Measurements from ENCODE around the gene PHYHD1. TPM values are rescaled to one million over a fixed set of nuclear protein-coding genes. Genes with fewer than 3 reads are reported as not detected.

Gene PHYHD1
- total RNA-seq, 1 experiment from 2014 or later, result 1.6 TPM

- H3K9me3 ChIP-seq (ENCODE audit: low read length), result no peaks in the 10 kb centered on the region
- CTCF ChIA-PET, result no interaction called here
- intact Hi-C loops (cut with micrococcal nuclease), result no loop called here
- no peak for ATAC-seq
- peaks cover 10% of the 10 kb centered on the region for H3K4me1 ChIP-seq (ENCODE audit: insufficient read depth, low read length)
- BruUV-seq (replicated peaks), result no TSS peak
- H2AFZ ChIP-seq (ENCODE audit: low read length), result no peak overlapping the region
- no peaks in the 10 kb centered on the region for H4K20me1 ChIP-seq (ENCODE audit: low read length)
- H3K4me3 ChIP-seq (ENCODE audit: low read length), result no peak overlapping the region
- no peaks in the 10 kb centered on the region for H3F3A ChIP-seq (ENCODE audit: low read length, unreplicated experiment)
- H3K27ac ChIP-seq (ENCODE audit: low read length), result no peak overlapping the region
- H3K27me3 ChIP-seq (ENCODE audit: low read length), result no peaks in the 10 kb centered on the region
- TF ChIP-seq EZH2 (IDR thresholded peaks at IDR 0.05; ENCODE audit: low read length, unreplicated experiment) (no peak), EZH2phosphoT487 (IDR thresholded peaks at IDR 0.05; ENCODE audit: borderline replicate concordance, low read length) (no peak)
- TF ChIP-seq, protein P1, sequence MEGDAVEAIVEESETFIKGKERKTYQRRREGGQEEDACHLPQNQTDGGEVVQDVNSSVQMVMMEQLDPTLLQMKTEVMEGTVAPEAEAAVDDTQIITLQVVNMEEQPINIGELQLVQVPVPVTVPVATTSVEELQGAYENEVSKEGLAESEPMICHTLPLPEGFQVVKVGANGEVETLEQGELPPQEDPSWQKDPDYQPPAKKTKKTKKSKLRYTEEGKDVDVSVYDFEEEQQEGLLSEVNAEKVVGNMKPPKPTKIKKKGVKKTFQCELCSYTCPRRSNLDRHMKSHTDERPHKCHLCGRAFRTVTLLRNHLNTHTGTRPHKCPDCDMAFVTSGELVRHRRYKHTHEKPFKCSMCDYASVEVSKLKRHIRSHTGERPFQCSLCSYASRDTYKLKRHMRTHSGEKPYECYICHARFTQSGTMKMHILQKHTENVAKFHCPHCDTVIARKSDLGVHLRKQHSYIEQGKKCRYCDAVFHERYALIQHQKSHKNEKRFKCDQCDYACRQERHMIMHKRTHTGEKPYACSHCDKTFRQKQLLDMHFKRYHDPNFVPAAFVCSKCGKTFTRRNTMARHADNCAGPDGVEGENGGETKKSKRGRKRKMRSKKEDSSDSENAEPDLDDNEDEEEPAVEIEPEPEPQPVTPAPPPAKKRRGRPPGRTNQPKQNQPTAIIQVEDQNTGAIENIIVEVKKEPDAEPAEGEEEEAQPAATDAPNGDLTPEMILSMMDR (conservative IDR thresholded peaks at IDR 0.05; ENCODE audit: low read depth, low read length), result no peak
- no peak overlapping the region for H3K4me2 ChIP-seq (ENCODE audit: low read length)
- H3K79me2 ChIP-seq (ENCODE audit: low read length), result 0 out of 2 replicates have a peak, but pooled peaks cover 4% of the 10 kb centered on the region
- no peak for DNase-seq
- POLR2A ChIA-PET (ENCODE audit: unreplicated experiment), result no interaction called here
- H3K36me3 ChIP-seq (ENCODE audit: low read depth, low read length), result peaks cover 15% of the 10 kb centered on the region
- H3K9me2 ChIP-seq (replicated peaks; ENCODE audit: low read length), result no peaks in the 10 kb centered on the region
- H3K9ac ChIP-seq (ENCODE audit: low read length), result no peak overlapping the region
Measured at GRCh38 chr9:128921881-128922763, 1.3 kb downstream of the PHYHD1 start.

GRCh38 chr9:128923493-128923883, 2.7 kb downstream of the PHYHD1 start:
- H4K20me1 ChIP-seq (ENCODE audit: low read length), result no peaks in the 10 kb centered on the region
- DNase-seq, result no peak
- TF ChIP-seq EZH2 (IDR thresholded peaks at IDR 0.05; ENCODE audit: low read length, unreplicated experiment) (no peak), EZH2phosphoT487 (IDR thresholded peaks at IDR 0.05; ENCODE audit: borderline replicate concordance, low read length) (no peak)
- TF ChIP-seq, protein P1 (conservative IDR thresholded peaks at IDR 0.05; ENCODE audit: low read depth, low read length), result no peak
- intact Hi-C loops (cut with micrococcal nuclease), result no loop called here
- H3K4me2 ChIP-seq (ENCODE audit: low read length), result no peak overlapping the region
- H3K9me3 ChIP-seq (ENCODE audit: low read length), result no peaks in the 10 kb centered on the region
- H3K79me2 ChIP-seq (ENCODE audit: low read length), result no peaks in the 10 kb centered on the region
- H3K27ac ChIP-seq (ENCODE audit: low read length), result no peak overlapping the region
- H3K4me3 ChIP-seq (ENCODE audit: low read length), result no peak overlapping the region
- peaks cover 6% of the 10 kb centered on the region; the same call in 1 of the 2 replicates for H3K4me1 ChIP-seq (ENCODE audit: insufficient read depth, low read length)
- no peak overlapping the region for H2AFZ ChIP-seq (ENCODE audit: low read length)
- no peaks in the 10 kb centered on the region for H3K27me3 ChIP-seq (ENCODE audit: low read length)
- BruUV-seq (replicated peaks), result no TSS peak
- no peak overlapping the region for H3K9ac ChIP-seq (ENCODE audit: low read length)
- ATAC-seq, result no peak
- ChIA-PET CTCF (no interaction called here), POLR2A (ENCODE audit: unreplicated experiment) (no interaction called here)
- H3F3A ChIP-seq (ENCODE audit: low read length, unreplicated experiment), result no peaks in the 10 kb centered on the region
- H3K36me3 ChIP-seq (ENCODE audit: low read depth, low read length), result 0 out of 2 replicates have a peak, but pooled peaks cover 3% of the 10 kb centered on the region
- H3K9me2 ChIP-seq (replicated peaks; ENCODE audit: low read length), result no peaks in the 10 kb centered on the region
